ENCODE measurements around the gene APOA5. TPM values are rescaled to one million over a fixed set of nuclear protein-coding genes. Genes with fewer than 3 reads are reported as not detected.

APOA5 gene
- total RNA-seq, 1 experiment from 2014 or later: not detected

GRCh38 chr11:116740741-116741140 lies 50.9 kb downstream of the APOA5 start:
- H3K9me3 Mint-ChIP-seq (ENCODE audit: unreplicated experiment): no peaks in the 10 kb centered on the region
- BruUV-seq (replicated peaks): no TSS peak
- ChIA-PET POLR2A (no interaction called here), CTCF (interaction anchor here (0.6 to 4.5 kb wide), 5 partner anchors 11 to 630 kb away, joined by 3 to 33 read pairs (median 3); no protein-coding TSS in a partner anchor)
- peaks cover 6% of the 10 kb centered on the region for H3K36me3 Mint-ChIP-seq (ENCODE audit: insufficient read depth, unreplicated experiment)
- intact Hi-C loops (cut with micrococcal nuclease): no loop called here
- DNase-seq (ENCODE audit: unreplicated experiment): no peak
- H3K4me1 Mint-ChIP-seq (ENCODE audit: insufficient read depth, unreplicated experiment): no peaks in the 10 kb centered on the region
- no peak overlapping the region for H3K27ac Mint-ChIP-seq (ENCODE audit: low read depth, unreplicated experiment)
- no peaks in the 10 kb centered on the region for H3K27me3 Mint-ChIP-seq (ENCODE audit: insufficient read depth, unreplicated experiment)
- TF ChIP-seq CTCF (IDR thresholded peaks at IDR 0.05; ENCODE audit: unreplicated experiment): no peak
- no peak overlapping the region for H3K4me3 Mint-ChIP-seq (ENCODE audit: unreplicated experiment)

Other genes with a start within 250 kb of the APOA5 start
- 11.8 and 15.1 TPM in 2 replicates for gene BUD13, start 18.9 kb downstream of the APOA5 start, total RNA-seq (2022)
- 82.5 and 105 TPM in 2 replicates for gene ZPR1, start 3.9 kb downstream of the APOA5 start, total RNA-seq (2022)
- not detected in 2 replicates for gene APOA4, start 31.4 kb upstream of the APOA5 start, total RNA-seq (2022)
- not detected in 2 replicates for gene APOC3, start 38.0 kb upstream of the APOA5 start, total RNA-seq (2022)
- not detected in 2 replicates for gene APOA1, start 45.7 kb upstream of the APOA5 start, total RNA-seq (2022)

All from MCF 10A (cell line).